ENCODE measurements around the gene IMPG2. TPM values are rescaled to one million over a fixed set of nuclear protein-coding genes. Genes with fewer than 3 reads are reported as not detected.

IMPG2 gene
- polyA plus RNA-seq, 1 experiment = 0.19 TPM

- ChIA-PET CTCF (no interaction called here), POLR2A (no interaction called here)
- no peak overlapping the region for H3K27ac ChIP-seq (ENCODE audit: low read depth, low read length)
- H3K9me3 ChIP-seq (ENCODE audit: control insufficient read depth, insufficient read depth, low read length) = no peaks in the 10 kb centered on the region
- no peak for DNase-seq (ENCODE audit: low read depth, low spot score)
- H3K27me3 ChIP-seq (ENCODE audit: control insufficient read depth, insufficient read depth, low read length) = no peaks in the 10 kb centered on the region
- TF ChIP-seq CTCF (IDR thresholded peaks at IDR 0.05; ENCODE audit: low read depth, low read length) = no peak
- H3K4me3 ChIP-seq (ENCODE audit: low read depth, low read length) = no peak overlapping the region
Observed at GRCh38 chr3:101329016-101329673, 8.8 kb upstream of the IMPG2 start.

DNA sequence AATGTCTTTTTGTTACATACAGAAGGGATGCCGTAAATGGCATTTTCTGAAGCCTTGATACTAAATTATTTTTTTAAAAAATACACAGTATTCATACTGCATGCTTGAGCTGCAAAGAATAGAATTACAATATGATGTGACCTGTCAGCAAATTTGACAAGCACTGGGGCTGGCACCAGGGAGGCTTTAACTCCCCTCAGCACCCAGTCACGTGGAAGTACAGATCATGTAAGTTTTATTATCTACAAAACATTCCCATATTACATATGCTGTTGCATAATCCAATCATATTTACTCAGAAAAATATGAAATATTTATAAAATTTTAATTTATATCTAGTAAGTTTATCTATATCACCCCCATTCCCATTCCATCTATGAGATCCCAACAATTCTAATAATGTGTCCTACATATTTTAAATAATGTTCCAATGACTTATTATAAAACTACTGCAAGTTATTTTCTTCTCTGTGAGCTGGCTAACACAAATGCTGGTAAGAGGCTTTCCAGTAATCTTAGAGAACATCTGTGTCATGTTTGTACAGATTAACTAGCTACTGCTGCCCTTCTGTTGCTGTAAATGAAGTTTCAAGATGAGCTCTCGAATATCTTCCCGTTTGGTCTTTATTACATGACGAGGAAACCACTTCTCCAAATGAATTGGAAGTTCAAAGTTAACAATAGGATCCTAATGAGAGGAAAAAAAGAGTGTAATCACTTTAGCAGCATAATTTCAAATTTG is 5.2 kb upstream of the IMPG2 start:
- TF ChIP-seq CTCF (IDR thresholded peaks at IDR 0.05; ENCODE audit: low read depth, low read length) = no peak
- H3K27me3 ChIP-seq (ENCODE audit: control insufficient read depth, insufficient read depth, low read length) = no peaks in the 10 kb centered on the region
- CTCF ChIA-PET = no interaction called here
- no peak overlapping the region for H3K27ac ChIP-seq (ENCODE audit: low read depth, low read length)
- no peak for DNase-seq (ENCODE audit: low read depth, low spot score)
- H3K9me3 ChIP-seq (ENCODE audit: control insufficient read depth, insufficient read depth, low read length) = no peaks in the 10 kb centered on the region
- H3K4me3 ChIP-seq (ENCODE audit: low read depth, low read length) = no peak overlapping the region
- POLR2A ChIA-PET = no interaction called here

DNA sequence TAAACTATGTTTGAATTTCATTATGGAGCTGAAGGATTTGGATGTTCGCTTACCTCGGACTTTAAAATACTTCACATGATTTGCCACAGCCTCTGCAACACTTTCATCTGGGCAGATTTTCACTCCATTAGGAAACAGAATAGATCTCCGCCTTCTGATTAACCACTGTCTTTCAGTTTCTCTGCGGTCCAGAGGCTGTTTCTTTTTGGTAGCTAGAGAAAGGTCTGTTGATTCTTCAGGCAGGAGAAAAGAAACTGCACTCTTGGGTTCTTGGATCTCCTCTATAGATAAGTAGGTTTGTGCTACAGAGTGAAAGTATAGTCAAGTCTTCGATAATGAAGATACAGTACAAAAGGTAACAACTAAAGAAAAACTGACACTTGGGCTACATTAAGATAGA is 844 bp downstream of the IMPG2 start:
- no peak for TF ChIP-seq CTCF (IDR thresholded peaks at IDR 0.05; ENCODE audit: low read depth, low read length)
- no peaks in the 10 kb centered on the region for H3K27me3 ChIP-seq (ENCODE audit: control insufficient read depth, insufficient read depth, low read length)
- no peak overlapping the region for H3K27ac ChIP-seq (ENCODE audit: low read depth, low read length)
- CTCF ChIA-PET = interaction anchor here (0.6 kb wide), 1 partner anchor 428 kb away, joined by 3 read pairs; no protein-coding TSS in a partner anchor
- DNase-seq (ENCODE audit: low read depth, low spot score) = no peak
- H3K4me3 ChIP-seq (ENCODE audit: low read depth, low read length) = no peak overlapping the region
- POLR2A ChIA-PET = no interaction called here
- H3K9me3 ChIP-seq (ENCODE audit: control insufficient read depth, insufficient read depth, low read length) = no peaks in the 10 kb centered on the region

- Histone ChIP-seq H3K4me3 (ENCODE audit: low read depth, low read length) (no peak overlapping the region), H3K27me3 (ENCODE audit: control insufficient read depth, insufficient read depth, low read length) (no peaks in the 10 kb centered on the region), H3K27ac (ENCODE audit: low read depth, low read length) (no peak overlapping the region), H3K9me3 (ENCODE audit: control insufficient read depth, insufficient read depth, low read length) (peaks cover 15% of the 10 kb centered on the region)
- POLR2A ChIA-PET = no interaction called here
- DNase-seq (ENCODE audit: low read depth, low spot score) = no peak
- CTCF ChIA-PET = no interaction called here
- TF ChIP-seq CTCF (IDR thresholded peaks at IDR 0.05; ENCODE audit: low read depth, low read length) = no peak
Observed at GRCh38 chr3:101312545-101312944, 7.8 kb downstream of the IMPG2 start.

GRCh38 chr3:101311676-101312075 is 8.7 kb downstream of the IMPG2 start:
- no peak for TF ChIP-seq CTCF (IDR thresholded peaks at IDR 0.05; ENCODE audit: low read depth, low read length)
- ChIA-PET CTCF (interaction anchor here (0.7 kb wide), 1 partner anchor 514 kb away, joined by 4 read pairs; no protein-coding TSS in a partner anchor), POLR2A (no interaction called here)
- Histone ChIP-seq H3K27ac (ENCODE audit: low read depth, low read length) (no peak overlapping the region), H3K27me3 (ENCODE audit: control insufficient read depth, insufficient read depth, low read length) (no peaks in the 10 kb centered on the region), H3K4me3 (ENCODE audit: low read depth, low read length) (no peak overlapping the region), H3K9me3 (ENCODE audit: control insufficient read depth, insufficient read depth, low read length) (peaks cover 15% of the 10 kb centered on the region)
- DNase-seq (ENCODE audit: low read depth, low spot score) = no peak
